KOPT-K1 (cell line): Measurements from ENCODE around the gene EGFLAM.

ENCODE experiments used
- H3K27ac ChIP-seq: fragments of 200-600 bp; sonication (generic); 2 replicates; pipeline ENCODE4 v1.5.1; 2016; ENCODE audit warnings: antibody characterized with exemption, mild to moderate bottlenecking, low read depth, low read length; ENCODE audit not compliant: poor library complexity, severe bottlenecking
- H3K36me3 ChIP-seq: fragments of 200-600 bp; sonication (generic); 2 replicates; pipeline ENCODE4 v1.5.1; 2017; ENCODE audit warnings: antibody characterized with exemption, mild to moderate bottlenecking, low read length, moderate library complexity; ENCODE audit not compliant: insufficient read depth
- H3K9me3 ChIP-seq: fragments of 200-600 bp; sonication (generic); 2 replicates; pipeline ENCODE4 v1.5.1; 2017; ENCODE audit warnings: antibody characterized with exemption, low read length, mild to moderate bottlenecking; ENCODE audit not compliant: insufficient read depth, poor library complexity, severe bottlenecking

Gene EGFLAM

GRCh38 chr5:38369692-38370091, 111.3 kb downstream of the EGFLAM start:
- H3K36me3 ChIP-seq, result no peaks in the 10 kb centered on the region
- no peaks in the 10 kb centered on the region for H3K9me3 ChIP-seq
- no peak overlapping the region for H3K27ac ChIP-seq

- H3K36me3 ChIP-seq, result no peaks in the 10 kb centered on the region
- H3K27ac ChIP-seq, result no peak overlapping the region
- H3K9me3 ChIP-seq, result no peaks in the 10 kb centered on the region
These were observed 112.2 kb downstream of the EGFLAM start for GRCh38 chr5:38370358-38371100.

GRCh38 chr5:38371596-38371995, 113.2 kb downstream of the EGFLAM start:
- Histone ChIP-seq H3K9me3 (no peaks in the 10 kb centered on the region), H3K27ac (no peak overlapping the region), H3K36me3 (no peaks in the 10 kb centered on the region)

GRCh38 chr5:38373743-38374142, 115.4 kb downstream of the EGFLAM start:
- H3K9me3 ChIP-seq, result no peaks in the 10 kb centered on the region
- H3K27ac ChIP-seq, result no peak overlapping the region
- no peaks in the 10 kb centered on the region for H3K36me3 ChIP-seq

GRCh38 chr5:38375423-38375822, 117.1 kb downstream of the EGFLAM start:
- no peaks in the 10 kb centered on the region for H3K36me3 ChIP-seq
- H3K9me3 ChIP-seq, result no peaks in the 10 kb centered on the region
- peak overlapping the region; percentile 85 for H3K27ac ChIP-seq

GRCh38 chr5:38376404-38376803, 118.0 kb downstream of the EGFLAM start:
- no peaks in the 10 kb centered on the region for H3K9me3 ChIP-seq
- H3K27ac ChIP-seq, result peak overlapping the region; percentile 85
- no peaks in the 10 kb centered on the region for H3K36me3 ChIP-seq

GRCh38 chr5:38378579-38378978, 120.2 kb downstream of the EGFLAM start:
- H3K27ac ChIP-seq, result peak overlapping the region; percentile 85
- no peaks in the 10 kb centered on the region for H3K9me3 ChIP-seq
- no peaks in the 10 kb centered on the region for H3K36me3 ChIP-seq

GRCh38 chr5:38379350-38379937, 121.1 kb downstream of the EGFLAM start:
- H3K36me3 ChIP-seq, result no peaks in the 10 kb centered on the region
- peak overlapping the region; percentile 85 for H3K27ac ChIP-seq
- H3K9me3 ChIP-seq, result no peaks in the 10 kb centered on the region

GRCh38 chr5:38380537-38380936, 122.2 kb downstream of the EGFLAM start:
- Histone ChIP-seq H3K27ac (no peak overlapping the region), H3K9me3 (no peaks in the 10 kb centered on the region), H3K36me3 (no peaks in the 10 kb centered on the region)

- H3K9me3 ChIP-seq, result no peaks in the 10 kb centered on the region
- no peak overlapping the region for H3K27ac ChIP-seq
- H3K36me3 ChIP-seq, result no peaks in the 10 kb centered on the region
These were observed 123.0 kb downstream of the EGFLAM start for GRCh38 chr5:38381361-38381760.

GRCh38 chr5:38382898-38383297, 124.5 kb downstream of the EGFLAM start:
- no peaks in the 10 kb centered on the region for H3K9me3 ChIP-seq
- no peaks in the 10 kb centered on the region for H3K36me3 ChIP-seq
- no peak overlapping the region for H3K27ac ChIP-seq

GRCh38 chr5:38383701-38384100, 125.3 kb downstream of the EGFLAM start:
- H3K27ac ChIP-seq, result no peak overlapping the region
- H3K9me3 ChIP-seq, result no peaks in the 10 kb centered on the region
- no peaks in the 10 kb centered on the region for H3K36me3 ChIP-seq

- H3K27ac ChIP-seq, result no peak overlapping the region
- H3K9me3 ChIP-seq, result no peaks in the 10 kb centered on the region
- H3K36me3 ChIP-seq, result no peaks in the 10 kb centered on the region
These were observed 126.0 kb downstream of the EGFLAM start for GRCh38 chr5:38384396-38384795.

- no peaks in the 10 kb centered on the region for H3K9me3 ChIP-seq
- no peaks in the 10 kb centered on the region for H3K36me3 ChIP-seq
- no peak overlapping the region for H3K27ac ChIP-seq
These were observed 128.8 kb downstream of the EGFLAM start for GRCh38 chr5:38387161-38387560.

GRCh38 chr5:38393636-38394035, 135.3 kb downstream of the EGFLAM start:
- Histone ChIP-seq H3K27ac (no peak overlapping the region), H3K36me3 (no peaks in the 10 kb centered on the region), H3K9me3 (no peaks in the 10 kb centered on the region)

GRCh38 chr5:38396766-38397165, 138.4 kb downstream of the EGFLAM start:
- H3K36me3 ChIP-seq, result no peaks in the 10 kb centered on the region

More at GRCh38 chr5:38396766-38397165, 138.4 kb downstream of the EGFLAM start:
- no peak overlapping the region for H3K27ac ChIP-seq
- no peaks in the 10 kb centered on the region for H3K9me3 ChIP-seq
